Tibial nerve (tissue), 3 donors: Measurements from ENCODE around the gene PPIF.

Experiments
- POLR2A ChIP-seq, 2 donors: fragments of 450-650 bp; IDR thresholded peaks; one replicate each; pipeline ENCODE4 v1.6.1; 2017; ENCODE audit warnings: antibody characterized with exemption in 2 of 2, mild to moderate bottlenecking in 2 of 2, moderate library complexity in 2 of 2
- TF ChIP-seq, protein P1 (sequence below), 5 experiments: fragments of 200-600 bp in 3 of 5; fragments of 450-650 bp in 2 of 5; sonication (generic) in 3 of 5; IDR thresholded peaks; one replicate each; pipeline ENCODE4 v1.5.1; 2016 to 2019; ENCODE audit warnings: antibody characterized with exemption in 5 of 5, mild to moderate bottlenecking in 3 of 5, moderate library complexity in 2 of 5

DNA sequence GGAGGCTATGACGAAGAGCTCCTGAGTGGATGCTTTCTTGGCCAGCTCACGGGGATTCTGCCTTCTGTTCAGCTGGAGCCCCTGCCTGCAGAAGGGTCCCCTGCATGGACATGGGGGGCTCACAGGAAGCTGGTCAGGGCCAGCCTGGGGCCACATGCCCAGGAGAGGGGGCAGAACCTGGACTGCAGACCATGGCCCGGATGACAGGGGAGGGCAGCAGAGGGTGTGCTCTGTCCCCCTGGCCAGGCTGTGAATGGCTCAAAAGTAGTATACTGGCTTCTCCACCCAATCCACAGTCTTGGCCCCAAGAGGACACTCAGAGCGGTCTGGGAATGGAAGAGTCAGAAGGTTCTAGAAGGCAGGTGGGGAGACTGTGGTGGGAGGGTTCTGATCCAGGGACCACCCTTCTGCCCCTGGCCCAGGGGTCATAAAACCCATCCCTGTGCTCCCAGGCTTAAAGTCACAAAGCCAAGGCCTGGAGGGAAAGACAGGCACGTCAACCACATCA is 40.3 kb downstream of the PPIF start:
- TF ChIP-seq, protein P1, sequence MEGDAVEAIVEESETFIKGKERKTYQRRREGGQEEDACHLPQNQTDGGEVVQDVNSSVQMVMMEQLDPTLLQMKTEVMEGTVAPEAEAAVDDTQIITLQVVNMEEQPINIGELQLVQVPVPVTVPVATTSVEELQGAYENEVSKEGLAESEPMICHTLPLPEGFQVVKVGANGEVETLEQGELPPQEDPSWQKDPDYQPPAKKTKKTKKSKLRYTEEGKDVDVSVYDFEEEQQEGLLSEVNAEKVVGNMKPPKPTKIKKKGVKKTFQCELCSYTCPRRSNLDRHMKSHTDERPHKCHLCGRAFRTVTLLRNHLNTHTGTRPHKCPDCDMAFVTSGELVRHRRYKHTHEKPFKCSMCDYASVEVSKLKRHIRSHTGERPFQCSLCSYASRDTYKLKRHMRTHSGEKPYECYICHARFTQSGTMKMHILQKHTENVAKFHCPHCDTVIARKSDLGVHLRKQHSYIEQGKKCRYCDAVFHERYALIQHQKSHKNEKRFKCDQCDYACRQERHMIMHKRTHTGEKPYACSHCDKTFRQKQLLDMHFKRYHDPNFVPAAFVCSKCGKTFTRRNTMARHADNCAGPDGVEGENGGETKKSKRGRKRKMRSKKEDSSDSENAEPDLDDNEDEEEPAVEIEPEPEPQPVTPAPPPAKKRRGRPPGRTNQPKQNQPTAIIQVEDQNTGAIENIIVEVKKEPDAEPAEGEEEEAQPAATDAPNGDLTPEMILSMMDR (IDR thresholded peaks at IDR 0.05): no peak
- no peak for TF ChIP-seq POLR2A (IDR thresholded peaks at IDR 0.05)
